ENCODE results near the gene TFCP2L1.
"Not testable (repeated sequence)": the region's sequence is repeated elsewhere in the genome, so short reads cannot be mapped to it uniquely, and the experiment has no call there.

Gene TFCP2L1

GRCh38 chr2:121273116-121273515 lies 11.9 kb downstream of the TFCP2L1 start:
- Histone ChIP-seq H3K9me3 (ENCODE audit: control insufficient read depth, low read length) (no peaks in the 10 kb centered on the region), H3K36me3 (ENCODE audit: control insufficient read depth, insufficient read depth, low read length) (no peaks in the 10 kb centered on the region), H3K4me3 (ENCODE audit: insufficient read depth, low read depth, low read length, poor library complexity, severe bottlenecking) (no peak overlapping the region), H3K27ac (ENCODE audit: insufficient read depth, low read length, poor library complexity, severe bottlenecking) (no peak overlapping the region), H3K27me3 (replicated peaks; ENCODE audit: control insufficient read depth, insufficient read depth, low read length, poor library complexity, severe bottlenecking) (no peaks in the 10 kb centered on the region), H3K4me1 (ENCODE audit: control insufficient read depth, insufficient read depth, low read length, poor library complexity, severe bottlenecking) (no peaks in the 10 kb centered on the region)
- DNase-seq: no peak

GRCh38 chr2:121272596-121272995 lies 12.4 kb downstream of the TFCP2L1 start:
- no peak for DNase-seq
- Histone ChIP-seq H3K27me3 (replicated peaks; ENCODE audit: control insufficient read depth, insufficient read depth, low read length, poor library complexity, severe bottlenecking) (no peaks in the 10 kb centered on the region), H3K4me1 (ENCODE audit: control insufficient read depth, insufficient read depth, low read length, poor library complexity, severe bottlenecking) (no peaks in the 10 kb centered on the region), H3K9me3 (ENCODE audit: control insufficient read depth, low read length) (no peaks in the 10 kb centered on the region), H3K36me3 (ENCODE audit: control insufficient read depth, insufficient read depth, low read length) (no peaks in the 10 kb centered on the region), H3K27ac (ENCODE audit: insufficient read depth, low read length, poor library complexity, severe bottlenecking) (no peak overlapping the region), H3K4me3 (ENCODE audit: insufficient read depth, low read depth, low read length, poor library complexity, severe bottlenecking) (no peak overlapping the region)

- H3K4me3 ChIP-seq (ENCODE audit: insufficient read depth, low read depth, low read length, poor library complexity, severe bottlenecking); H3K27me3 ChIP-seq (replicated peaks; ENCODE audit: control insufficient read depth, insufficient read depth, low read length, poor library complexity, severe bottlenecking); H3K4me1 ChIP-seq (ENCODE audit: control insufficient read depth, insufficient read depth, low read length, poor library complexity, severe bottlenecking); DNase-seq; H3K9me3 ChIP-seq (ENCODE audit: control insufficient read depth, low read length); H3K27ac ChIP-seq (ENCODE audit: insufficient read depth, low read length, poor library complexity, severe bottlenecking); H3K36me3 ChIP-seq (ENCODE audit: control insufficient read depth, insufficient read depth, low read length): not testable (repeated sequence)
Measured at GRCh38 chr2:121269436-121269835, 15.6 kb downstream of the TFCP2L1 start.

GRCh38 chr2:121266543-121267106 lies 18.4 kb downstream of the TFCP2L1 start:
- Histone ChIP-seq H3K36me3 (ENCODE audit: control insufficient read depth, insufficient read depth, low read length) (no peaks in the 10 kb centered on the region), H3K27me3 (replicated peaks; ENCODE audit: control insufficient read depth, insufficient read depth, low read length, poor library complexity, severe bottlenecking) (no peaks in the 10 kb centered on the region), H3K9me3 (ENCODE audit: control insufficient read depth, low read length) (no peaks in the 10 kb centered on the region), H3K4me1 (ENCODE audit: control insufficient read depth, insufficient read depth, low read length, poor library complexity, severe bottlenecking) (no peaks in the 10 kb centered on the region), H3K27ac (ENCODE audit: insufficient read depth, low read length, poor library complexity, severe bottlenecking) (no peak overlapping the region), H3K4me3 (ENCODE audit: insufficient read depth, low read depth, low read length, poor library complexity, severe bottlenecking) (no peak overlapping the region)
- DNase-seq: no peak

GRCh38 chr2:121263996-121264715 lies 20.8 kb downstream of the TFCP2L1 start:
- DNase-seq: no peak
- H3K4me1 ChIP-seq (ENCODE audit: control insufficient read depth, insufficient read depth, low read length, poor library complexity, severe bottlenecking): no peaks in the 10 kb centered on the region
- H3K27me3 ChIP-seq (replicated peaks; ENCODE audit: control insufficient read depth, insufficient read depth, low read length, poor library complexity, severe bottlenecking): no peaks in the 10 kb centered on the region

GRCh38 chr2:121260370-121261154 lies 24.4 kb downstream of the TFCP2L1 start:
- H3K27ac ChIP-seq (ENCODE audit: insufficient read depth, low read length, poor library complexity, severe bottlenecking): no peak overlapping the region
- no peak overlapping the region for H3K4me3 ChIP-seq (ENCODE audit: insufficient read depth, low read depth, low read length, poor library complexity, severe bottlenecking)
- H3K27me3 ChIP-seq (replicated peaks; ENCODE audit: control insufficient read depth, insufficient read depth, low read length, poor library complexity, severe bottlenecking): peaks cover 4% of the 10 kb centered on the region
- DNase-seq: no peak
- no peaks in the 10 kb centered on the region for H3K9me3 ChIP-seq (ENCODE audit: control insufficient read depth, low read length)
- no peaks in the 10 kb centered on the region for H3K36me3 ChIP-seq (ENCODE audit: control insufficient read depth, insufficient read depth, low read length)
- no peaks in the 10 kb centered on the region for H3K4me1 ChIP-seq (ENCODE audit: control insufficient read depth, insufficient read depth, low read length, poor library complexity, severe bottlenecking)

More at GRCh38 chr2:121263996-121264715, 20.8 kb downstream of the TFCP2L1 start:
- Histone ChIP-seq H3K36me3 (ENCODE audit: control insufficient read depth, insufficient read depth, low read length) (no peaks in the 10 kb centered on the region), H3K27ac (ENCODE audit: insufficient read depth, low read length, poor library complexity, severe bottlenecking) (no peak overlapping the region), H3K4me3 (ENCODE audit: insufficient read depth, low read depth, low read length, poor library complexity, severe bottlenecking) (no peak overlapping the region), H3K9me3 (ENCODE audit: control insufficient read depth, low read length) (no peaks in the 10 kb centered on the region)

GRCh38 chr2:121258051-121258450 lies 27.0 kb downstream of the TFCP2L1 start:
- no peaks in the 10 kb centered on the region for H3K9me3 ChIP-seq (ENCODE audit: control insufficient read depth, low read length)
- H3K27ac ChIP-seq (ENCODE audit: insufficient read depth, low read length, poor library complexity, severe bottlenecking): no peak overlapping the region
- peaks cover 4% of the 10 kb centered on the region for H3K27me3 ChIP-seq (replicated peaks; ENCODE audit: control insufficient read depth, insufficient read depth, low read length, poor library complexity, severe bottlenecking)
- DNase-seq: no peak
- H3K4me1 ChIP-seq (ENCODE audit: control insufficient read depth, insufficient read depth, low read length, poor library complexity, severe bottlenecking): no peaks in the 10 kb centered on the region
- H3K36me3 ChIP-seq (ENCODE audit: control insufficient read depth, insufficient read depth, low read length): no peaks in the 10 kb centered on the region
- no peak overlapping the region for H3K4me3 ChIP-seq (ENCODE audit: insufficient read depth, low read depth, low read length, poor library complexity, severe bottlenecking)

GRCh38 chr2:121257480-121257840 lies 27.5 kb downstream of the TFCP2L1 start:
- no peak overlapping the region for H3K27ac ChIP-seq (ENCODE audit: insufficient read depth, low read length, poor library complexity, severe bottlenecking)
- H3K36me3 ChIP-seq (ENCODE audit: control insufficient read depth, insufficient read depth, low read length): no peaks in the 10 kb centered on the region
- peaks cover 4% of the 10 kb centered on the region for H3K27me3 ChIP-seq (replicated peaks; ENCODE audit: control insufficient read depth, insufficient read depth, low read length, poor library complexity, severe bottlenecking)
- no peak for DNase-seq
- no peaks in the 10 kb centered on the region for H3K9me3 ChIP-seq (ENCODE audit: control insufficient read depth, low read length)
- no peaks in the 10 kb centered on the region for H3K4me1 ChIP-seq (ENCODE audit: control insufficient read depth, insufficient read depth, low read length, poor library complexity, severe bottlenecking)
- H3K4me3 ChIP-seq (ENCODE audit: insufficient read depth, low read depth, low read length, poor library complexity, severe bottlenecking): no peak overlapping the region

- no peak overlapping the region for H3K27ac ChIP-seq (ENCODE audit: insufficient read depth, low read length, poor library complexity, severe bottlenecking)
- H3K36me3 ChIP-seq (ENCODE audit: control insufficient read depth, insufficient read depth, low read length): no peaks in the 10 kb centered on the region
- no peaks in the 10 kb centered on the region for H3K4me1 ChIP-seq (ENCODE audit: control insufficient read depth, insufficient read depth, low read length, poor library complexity, severe bottlenecking)
- peaks cover 4% of the 10 kb centered on the region for H3K27me3 ChIP-seq (replicated peaks; ENCODE audit: control insufficient read depth, insufficient read depth, low read length, poor library complexity, severe bottlenecking)
- no peaks in the 10 kb centered on the region for H3K9me3 ChIP-seq (ENCODE audit: control insufficient read depth, low read length)
- no peak for DNase-seq
- H3K4me3 ChIP-seq (ENCODE audit: insufficient read depth, low read depth, low read length, poor library complexity, severe bottlenecking): no peak overlapping the region
Measured at GRCh38 chr2:121256720-121257479, 28.1 kb downstream of the TFCP2L1 start.

All from effector memory CD4-positive, alpha-beta T cell (primary cell).